Stimulated activated CD8-positive, alpha-beta memory T cell treated with anti-CD3 and anti-CD28 coated beads, Interleukin-7, amount 100 ng/mL, for 4 hours (primary cell): ENCODE results near the gene ZNF335.
A peak's percentile ranks its signal among the peaks of the same experiment; 100 is the strongest.

ENCODE experiments used
- DNase-seq, 2 donors: peaks; one replicate each; pipeline ENCODE4 v3.0.0-alpha.2; 2020; ENCODE audit warnings: low read depth in 2 of 2

Gene ZNF335

DNA sequence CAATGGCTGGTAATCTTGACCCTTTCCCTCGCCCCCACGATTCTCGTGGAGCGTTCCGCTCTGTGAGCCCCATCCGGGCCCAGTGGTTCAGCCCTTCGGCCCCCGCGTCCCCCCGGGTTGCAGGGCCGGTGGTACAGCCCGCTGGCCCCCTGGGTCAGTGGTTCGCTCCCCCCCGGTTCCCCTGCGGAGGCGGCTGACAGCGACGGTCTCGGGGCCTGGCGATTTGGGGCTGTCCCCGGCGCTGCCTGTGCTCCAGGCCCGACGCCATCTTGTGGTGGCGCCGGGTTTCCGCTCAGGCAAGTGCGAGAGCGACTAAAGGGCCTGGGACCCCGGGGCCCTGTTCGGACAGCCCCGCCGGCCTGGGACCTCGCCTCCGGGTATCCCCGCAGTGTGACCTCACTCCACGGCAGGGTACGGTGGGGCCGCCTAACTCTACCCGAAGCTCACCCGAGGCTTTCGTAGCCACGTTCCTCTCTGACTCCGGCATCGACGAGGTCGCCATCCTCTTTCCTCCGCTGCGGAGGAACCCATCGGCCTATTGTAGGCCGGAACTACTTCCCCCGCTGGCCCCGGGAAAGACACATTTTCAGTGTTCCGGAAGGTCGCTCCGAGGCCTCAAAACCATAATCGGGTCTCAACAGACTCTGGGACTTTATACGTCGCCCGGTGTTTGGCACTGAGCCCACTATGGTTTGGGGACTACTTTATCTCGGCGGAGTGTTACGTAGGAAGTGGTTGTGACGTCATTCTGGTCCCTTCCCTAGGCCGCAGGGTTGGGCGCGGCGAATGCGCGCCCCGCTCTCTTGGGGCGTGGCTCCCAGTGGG is at the start of gene ZNF335:
Gene ZNF335 (minus strand): TSS at position 529 of the 825 bp plus-strand sequence. CDS start 793 bp downstream, outside the sequence.
- peak; percentile 84 to 94 for DNase-seq

DNA sequence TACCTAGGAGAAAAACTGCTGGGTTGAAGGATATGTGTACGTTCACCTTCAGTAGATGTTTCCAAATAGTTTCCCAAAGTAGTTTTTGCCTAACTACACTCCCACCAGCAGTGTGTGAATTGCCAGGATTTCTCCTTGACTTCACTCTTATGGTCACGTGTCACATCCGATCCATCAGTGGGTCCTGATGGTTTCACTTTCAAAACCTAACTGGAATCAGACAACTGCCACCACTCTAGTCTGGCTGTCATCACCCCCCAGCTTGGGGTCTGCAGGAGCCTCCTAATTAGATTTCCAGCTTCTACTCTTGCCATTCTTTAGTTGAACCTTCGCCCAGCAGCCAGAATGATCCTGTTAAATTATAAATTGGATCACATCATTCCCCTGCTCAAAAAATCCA is 48.6 kb upstream of the ZNF335 start:
- no peak for DNase-seq

GRCh38 chr20:46018611-46019010 is 46.6 kb upstream of the ZNF335 start:
- DNase-seq: no peak

- DNase-seq: no peak
Observed at GRCh38 chr20:46018112-46018511, 46.1 kb upstream of the ZNF335 start.

GRCh38 chr20:46017272-46017671 is 45.3 kb upstream of the ZNF335 start:
- DNase-seq: no peak

DNA sequence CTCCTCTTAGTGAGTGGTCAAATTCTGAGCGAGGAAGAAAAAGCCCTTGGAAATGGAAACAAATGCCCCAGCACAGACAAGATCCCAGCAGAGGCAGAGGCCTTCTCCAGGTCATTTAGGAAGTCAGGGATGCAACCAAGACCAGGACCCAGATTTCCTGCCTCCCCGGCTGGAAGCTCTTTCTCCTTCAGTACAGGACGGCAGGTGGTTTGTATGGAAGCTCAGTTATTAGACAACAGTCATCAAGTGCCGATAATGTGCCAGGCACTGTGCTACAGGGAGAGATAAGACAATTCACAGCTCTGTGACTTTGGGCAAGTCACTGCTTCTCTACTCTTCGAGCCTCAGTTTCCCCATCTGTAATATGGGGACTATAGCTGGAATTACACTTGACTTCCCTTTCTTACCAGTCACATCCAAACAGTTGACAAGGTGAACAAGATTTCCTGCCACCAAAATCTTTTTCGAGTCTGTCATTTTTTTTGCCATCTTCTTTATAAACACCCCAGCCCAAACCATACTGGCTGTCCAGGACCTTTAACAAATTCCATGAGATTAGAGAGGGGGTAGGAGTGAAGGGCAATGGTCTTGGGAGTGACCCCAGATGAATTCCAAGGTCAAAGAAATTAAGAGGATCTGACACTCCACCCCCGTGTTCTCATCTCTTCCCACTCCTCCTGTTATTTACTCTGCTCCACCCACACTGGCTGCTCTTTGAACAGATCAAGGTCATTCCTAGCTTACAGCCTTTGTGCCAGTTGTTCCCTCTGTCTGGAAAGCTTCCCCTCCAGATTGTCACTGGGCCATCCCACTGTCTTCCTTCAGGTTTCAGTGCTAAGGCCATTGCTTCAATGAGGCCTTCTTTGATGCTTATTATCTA is 42.8 kb upstream of the ZNF335 start:
- DNase-seq: no peak

DNA sequence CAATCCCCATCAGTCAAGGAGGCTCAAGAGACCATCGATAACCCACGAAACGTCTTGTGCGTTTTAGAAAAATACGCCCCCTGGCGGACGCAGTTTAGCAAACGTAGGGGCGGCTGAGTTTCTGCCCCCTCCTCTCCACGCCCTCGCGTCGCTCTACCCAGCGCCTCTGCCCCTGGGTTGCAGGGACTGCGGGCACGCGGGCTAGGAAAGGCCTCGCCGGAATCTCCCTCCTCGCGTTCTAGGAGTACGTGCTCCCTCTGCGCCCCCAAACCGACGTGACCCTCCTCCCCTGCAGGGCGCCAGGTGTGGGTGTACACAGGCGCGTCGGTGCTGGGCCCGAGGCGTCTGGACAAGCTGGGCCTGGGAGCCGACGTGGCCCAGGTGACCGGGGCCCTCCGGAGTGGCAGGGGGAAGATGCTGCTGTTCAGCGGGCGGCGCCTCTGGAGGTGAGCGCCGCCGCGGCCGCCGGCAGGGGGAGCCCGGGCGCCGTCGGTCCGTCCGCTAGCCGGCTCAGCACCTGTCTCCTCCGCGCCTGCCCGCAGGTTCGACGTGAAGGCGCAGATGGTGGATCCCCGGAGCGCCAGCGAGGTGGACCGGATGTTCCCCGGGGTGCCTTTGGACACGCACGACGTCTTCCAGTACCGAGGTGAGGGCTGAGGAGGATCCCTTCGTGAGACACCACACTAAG is 42.0 kb upstream of the ZNF335 start:
- DNase-seq: peak in 1 of 2 donors; percentile 55

DNA sequence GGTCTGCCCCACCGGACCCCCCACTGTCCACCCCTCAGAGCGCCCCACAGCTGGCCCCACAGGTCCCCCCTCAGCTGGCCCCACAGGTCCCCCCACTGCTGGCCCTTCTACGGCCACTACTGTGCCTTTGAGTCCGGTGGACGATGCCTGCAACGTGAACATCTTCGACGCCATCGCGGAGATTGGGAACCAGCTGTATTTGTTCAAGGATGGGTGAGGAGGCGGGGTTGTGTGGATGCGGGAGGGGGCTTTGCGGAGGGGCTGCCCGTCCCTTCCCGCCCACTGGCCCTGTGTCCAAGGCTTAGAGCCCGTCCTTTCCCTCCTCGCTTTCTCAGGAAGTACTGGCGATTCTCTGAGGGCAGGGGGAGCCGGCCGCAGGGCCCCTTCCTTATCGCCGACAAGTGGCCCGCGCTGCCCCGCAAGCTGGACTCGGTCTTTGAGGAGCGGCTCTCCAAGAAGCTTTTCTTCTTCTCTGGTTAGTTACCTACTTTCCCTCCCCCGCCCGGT is 41.4 kb upstream of the ZNF335 start:
- DNase-seq: no peak

DNA sequence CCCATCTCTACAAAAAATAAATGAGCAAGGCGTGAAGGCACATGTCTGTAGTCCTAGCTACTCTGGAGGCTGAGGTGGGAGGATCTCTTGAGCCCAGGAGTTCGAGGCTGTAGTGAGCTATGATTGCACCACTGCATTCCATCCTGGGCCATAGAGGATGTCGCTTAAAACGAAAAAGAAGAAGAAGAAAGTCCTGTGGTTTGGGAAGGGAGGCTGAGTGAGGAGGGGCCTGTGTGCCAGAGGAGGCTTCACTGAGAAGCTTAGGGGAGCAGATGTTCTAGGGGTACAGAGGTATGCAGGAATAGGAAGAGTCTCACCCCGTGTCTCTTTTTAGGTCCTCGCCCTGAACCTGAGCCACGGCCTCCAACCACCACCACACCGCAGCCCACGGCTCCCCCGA is 40.9 kb upstream of the ZNF335 start:
- DNase-seq: no peak

DNA sequence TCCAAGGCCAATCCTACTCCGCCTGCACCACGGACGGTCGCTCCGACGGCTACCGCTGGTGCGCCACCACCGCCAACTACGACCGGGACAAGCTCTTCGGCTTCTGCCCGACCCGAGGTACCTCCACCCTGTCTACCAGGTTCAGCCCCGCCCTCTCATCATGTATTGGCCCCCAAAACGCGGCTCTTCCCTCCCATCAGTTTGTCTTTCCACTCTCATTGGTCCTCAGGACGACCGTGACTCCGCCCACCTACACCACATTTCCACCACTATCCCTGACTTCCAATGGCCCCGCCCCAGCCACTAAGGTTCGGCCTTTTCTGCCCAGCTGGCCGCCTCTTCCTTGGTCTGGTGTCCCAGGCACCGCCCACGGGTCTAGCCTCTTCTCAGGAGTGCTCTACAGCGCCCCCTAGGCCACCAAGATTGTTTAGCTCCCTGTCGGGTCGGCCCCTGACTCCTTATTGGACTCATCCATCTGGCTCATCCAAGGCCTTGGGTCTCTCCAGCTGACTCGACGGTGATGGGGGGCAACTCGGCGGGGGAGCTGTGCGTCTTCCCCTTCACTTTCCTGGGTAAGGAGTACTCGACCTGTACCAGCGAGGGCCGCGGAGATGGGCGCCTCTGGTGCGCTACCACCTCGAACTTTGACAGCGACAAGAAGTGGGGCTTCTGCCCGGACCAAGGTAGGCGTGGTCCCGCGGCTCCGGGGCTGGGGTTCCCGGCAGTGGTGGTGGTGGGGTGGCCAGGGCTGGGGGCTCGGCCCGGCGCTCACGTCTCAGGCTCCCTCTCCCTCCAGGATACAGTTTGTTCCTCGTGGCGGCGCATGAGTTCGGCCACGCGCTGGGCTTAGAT is 39.9 kb upstream of the ZNF335 start:
- DNase-seq: no peak

GRCh38 chr20:46010491-46011391 is 38.7 kb upstream of the ZNF335 start:
- peak; percentile 34 to 35 for DNase-seq

- DNase-seq: no peak
Observed at GRCh38 chr20:46009816-46010215, 37.8 kb upstream of the ZNF335 start.

- DNase-seq: no peak
Observed at GRCh38 chr20:46007671-46008070, 35.7 kb upstream of the ZNF335 start.

DNA sequence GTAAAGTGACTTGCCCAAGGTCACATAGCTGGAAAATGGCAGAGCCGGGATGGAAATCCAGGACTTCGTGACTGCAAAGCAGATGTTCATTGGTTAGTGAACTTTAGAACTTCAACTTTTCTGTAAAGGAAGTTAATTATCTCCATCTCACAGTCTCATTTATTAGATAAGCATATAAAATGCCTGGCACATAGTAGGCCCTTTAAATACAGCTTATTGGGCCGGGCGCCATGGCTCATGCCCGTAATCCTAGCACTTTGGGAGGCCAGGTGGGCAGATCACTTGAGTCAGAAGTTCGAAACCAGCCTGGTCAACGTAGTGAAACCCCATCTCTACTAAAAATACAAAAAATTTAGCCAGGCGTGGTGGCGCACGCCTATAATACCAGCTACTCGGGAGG is 35.0 kb upstream of the ZNF335 start:
- no peak for DNase-seq

- no peak for DNase-seq
Observed at GRCh38 chr20:46006022-46006705, 34.2 kb upstream of the ZNF335 start.

DNA sequence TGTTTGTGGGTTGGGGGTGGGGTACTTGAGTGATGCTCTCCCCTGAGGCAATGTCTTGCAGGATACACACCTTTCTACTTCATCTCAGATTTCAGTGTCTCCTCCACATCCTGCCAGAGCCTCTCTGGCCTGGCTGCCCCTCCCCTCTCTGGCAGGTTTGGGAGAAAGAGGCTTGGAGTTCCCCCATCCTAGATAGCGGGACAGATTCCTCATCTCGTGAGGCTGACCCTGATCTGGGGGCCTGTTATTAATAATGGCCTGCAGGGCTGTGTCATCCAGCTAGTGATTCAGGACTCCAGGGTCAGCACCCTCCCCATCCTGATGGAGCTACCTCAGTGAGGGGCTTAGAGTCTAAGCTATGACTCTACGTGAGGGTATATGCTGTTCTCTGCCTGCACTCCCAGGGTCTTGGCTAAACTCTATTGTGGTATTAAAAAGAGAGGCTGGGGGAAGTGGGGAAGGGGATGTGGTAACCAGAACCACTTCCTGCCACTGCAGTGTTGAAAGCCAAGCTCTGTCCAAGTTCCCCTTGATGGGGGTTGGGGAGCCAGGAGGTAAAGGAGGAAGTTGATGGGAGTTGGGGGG is 33.0 kb upstream of the ZNF335 start:
- DNase-seq: no peak

- no peak for DNase-seq
Observed at GRCh38 chr20:46004187-46004586, 32.2 kb upstream of the ZNF335 start.

DNA sequence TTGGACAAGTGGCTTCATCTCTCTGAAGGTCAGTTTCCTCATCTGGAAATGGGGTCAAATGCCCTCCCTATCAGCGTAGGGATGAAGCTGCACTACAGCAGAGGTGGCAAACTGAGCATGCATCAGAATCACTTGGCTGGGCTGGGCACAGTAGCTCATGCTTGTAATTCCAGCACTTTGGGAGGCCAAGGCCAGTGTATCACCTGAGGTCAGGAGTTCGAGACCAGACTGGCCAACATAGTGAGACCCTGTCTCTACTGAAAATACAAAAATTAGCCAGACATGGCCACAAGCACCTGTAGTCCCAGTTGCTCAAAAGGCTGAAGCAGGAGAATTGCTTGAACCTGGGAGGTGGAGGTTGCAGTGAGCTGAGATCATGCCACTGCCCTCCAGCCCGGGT is 30.0 kb upstream of the ZNF335 start:
- DNase-seq: no peak

DNA sequence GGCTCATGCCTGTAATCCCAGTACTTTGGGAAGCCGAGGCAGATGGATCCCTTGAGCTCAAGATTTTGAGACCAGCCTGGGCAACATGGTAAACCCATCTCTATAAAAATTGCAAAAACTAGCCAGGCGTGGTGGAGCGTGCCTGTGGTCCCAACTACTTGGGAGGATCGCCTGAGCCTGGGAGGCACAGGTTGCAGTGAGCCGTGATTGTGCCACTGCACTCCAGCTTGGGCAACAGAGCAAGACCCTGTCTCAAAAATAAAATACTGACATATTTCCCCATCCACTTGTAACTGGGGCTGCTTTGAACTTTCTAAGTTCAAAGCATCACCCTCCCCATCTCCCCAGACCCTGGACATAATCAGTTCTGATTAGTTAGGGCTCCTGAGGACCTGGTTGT is 29.5 kb upstream of the ZNF335 start:
- no peak for DNase-seq
